SW480 (cell line): ENCODE results near the gene MARS1.
"Not testable (repeated sequence)": the region's sequence is repeated elsewhere in the genome, so short reads cannot be mapped to it uniquely, and the experiment has no call there.

Experiments used
- DNase-seq: peaks from one replicate; pipeline ENCODE4 v3.0.0-alpha.2; 2016; ENCODE audit warnings: low spot score

Gene MARS1

DNA sequence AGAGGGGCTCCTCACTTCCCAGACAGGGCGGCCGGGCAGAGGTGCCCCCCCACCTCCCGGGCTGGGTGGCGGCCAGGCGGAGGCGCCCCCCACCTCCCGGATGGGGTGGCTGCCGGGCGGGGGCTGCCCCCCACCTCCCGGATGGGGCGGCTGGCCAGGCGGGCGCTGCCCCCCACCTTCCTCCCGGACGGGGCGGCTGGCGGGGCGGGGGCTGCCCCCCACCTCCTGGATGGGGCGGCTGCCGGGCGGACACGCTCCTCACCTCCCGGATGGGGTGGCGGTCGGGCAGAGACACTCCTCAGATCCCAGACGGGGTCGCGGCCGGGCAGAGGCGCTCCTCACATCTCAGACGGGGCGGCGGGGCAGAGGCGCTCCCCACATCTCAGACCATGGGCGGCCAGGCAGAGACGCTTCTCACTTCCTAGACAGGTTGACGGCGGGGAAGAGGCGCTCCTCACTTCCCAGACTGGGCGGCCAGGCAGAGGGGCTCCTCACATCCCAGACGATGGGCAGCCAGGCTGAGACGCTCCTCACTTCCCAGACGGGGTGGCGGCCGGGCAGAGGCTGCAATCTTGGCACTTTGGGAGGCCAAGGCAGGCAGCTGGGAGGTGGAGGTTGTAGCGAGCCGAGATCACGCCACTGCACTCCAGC is 7.3 kb downstream of the MARS1 start:
- DNase-seq: not testable (repeated sequence)

DNA sequence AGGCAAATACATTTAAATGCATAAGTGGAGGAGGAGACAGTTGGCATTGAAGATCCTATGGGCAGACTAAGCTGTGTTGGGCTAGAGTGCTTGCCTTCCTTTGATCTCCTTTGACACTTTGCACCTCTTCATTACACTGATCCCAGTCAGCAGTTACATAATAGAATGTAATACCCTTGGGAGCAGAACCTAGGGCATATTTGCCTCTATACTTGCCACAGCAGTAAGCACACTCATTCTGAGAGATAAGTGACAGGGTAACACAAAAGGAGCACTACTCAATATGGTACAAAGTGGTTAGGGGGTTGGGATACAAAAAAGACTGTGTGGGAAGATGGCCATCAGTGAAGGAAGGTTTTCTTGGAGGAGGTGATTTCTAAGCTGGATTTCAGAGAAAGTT is 9.0 kb downstream of the MARS1 start:
- DNase-seq: no peak

DNA sequence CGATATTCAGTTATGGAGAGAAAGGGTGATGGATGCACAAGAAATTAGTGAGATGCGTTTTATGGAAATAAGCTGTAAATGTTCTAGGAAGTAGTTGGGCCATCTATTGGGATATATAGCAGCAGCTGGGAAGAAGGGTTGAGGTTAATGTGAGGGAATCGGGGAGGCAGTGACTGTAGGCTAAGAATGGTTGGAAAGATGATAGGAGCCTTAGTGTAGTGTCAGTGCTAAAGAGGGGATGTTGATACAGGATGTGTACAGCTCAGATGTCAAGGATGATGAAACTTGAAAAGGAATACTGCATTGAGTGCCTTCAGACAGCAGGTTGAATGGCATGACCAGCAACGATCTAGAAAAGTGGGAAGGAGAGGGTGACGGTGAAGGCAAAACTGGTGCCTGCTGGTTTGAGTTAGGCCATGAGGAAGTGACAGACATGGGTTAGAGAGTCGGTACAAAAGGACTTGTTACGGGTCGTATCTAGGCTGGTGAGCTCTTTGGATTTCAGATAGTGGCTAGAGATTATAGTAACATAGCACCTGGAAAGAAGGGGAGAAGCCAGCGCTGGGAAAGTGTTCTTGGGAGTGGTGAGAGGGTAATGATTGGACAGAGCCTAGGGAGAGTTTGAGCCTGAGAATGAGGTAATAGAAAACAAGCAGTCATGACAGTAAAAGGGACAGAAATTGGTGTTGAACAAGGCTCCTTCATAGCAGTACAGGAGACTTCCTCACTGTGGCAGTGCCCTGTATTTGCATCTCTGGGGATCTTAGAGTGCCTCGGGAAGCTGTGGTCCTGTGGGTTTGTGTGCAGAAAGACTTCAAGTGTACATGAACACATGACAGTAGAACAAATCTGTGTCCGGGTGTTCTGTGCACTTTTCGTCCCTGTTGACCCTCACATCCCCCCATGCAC is 9.6 kb downstream of the MARS1 start:
- DNase-seq: no peak

DNA sequence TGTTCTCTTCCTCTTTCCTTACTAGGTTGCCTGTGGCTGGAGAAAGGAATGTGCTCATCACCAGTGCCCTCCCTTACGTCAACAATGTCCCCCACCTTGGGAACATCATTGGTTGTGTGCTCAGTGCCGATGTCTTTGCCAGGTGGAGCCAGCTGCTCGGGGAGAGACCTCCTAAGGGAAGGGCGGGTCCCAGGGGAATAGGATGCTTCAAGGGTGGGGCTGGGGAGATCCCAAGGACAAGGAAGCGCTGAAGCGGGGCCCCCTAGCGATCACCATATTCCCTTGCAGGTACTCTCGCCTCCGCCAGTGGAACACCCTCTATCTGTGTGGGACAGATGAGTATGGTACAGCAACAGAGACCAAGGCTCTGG is 10.2 kb downstream of the MARS1 start:
- DNase-seq: no peak

DNA sequence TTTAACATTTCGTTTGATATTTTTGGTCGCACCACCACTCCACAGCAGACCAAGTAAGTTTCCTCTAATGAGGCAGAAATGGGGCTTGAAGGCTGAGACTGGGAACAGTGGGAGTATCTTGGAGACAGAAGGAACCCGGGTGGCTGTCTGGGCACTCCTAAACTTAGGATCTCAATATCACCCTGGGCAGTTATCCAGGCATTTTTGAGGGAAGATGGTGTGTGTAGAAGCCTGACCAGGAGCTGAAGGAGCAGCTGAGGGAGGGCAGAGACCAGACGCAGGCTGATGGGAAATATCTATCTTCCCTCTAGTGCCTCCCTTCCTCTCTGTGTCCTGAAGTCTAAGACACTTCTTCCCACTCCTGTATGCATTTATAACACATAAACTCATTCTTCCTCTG is 10.7 kb downstream of the MARS1 start:
- DNase-seq: no peak

DNA sequence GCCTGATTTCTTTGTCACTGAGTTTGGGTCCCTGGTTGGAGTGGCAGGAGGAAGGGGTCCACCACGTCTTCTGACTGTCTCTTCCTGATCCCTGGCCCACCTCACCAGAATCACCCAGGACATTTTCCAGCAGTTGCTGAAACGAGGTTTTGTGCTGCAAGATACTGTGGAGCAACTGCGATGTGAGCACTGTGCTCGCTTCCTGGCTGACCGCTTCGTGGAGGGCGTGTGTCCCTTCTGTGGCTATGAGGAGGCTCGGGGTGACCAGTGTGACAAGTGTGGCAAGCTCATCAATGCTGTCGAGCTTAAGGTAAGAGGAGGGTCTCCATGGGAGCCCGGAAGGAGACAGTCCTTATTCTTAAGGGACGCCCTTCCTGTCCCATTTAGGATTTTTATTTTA is 12.3 kb downstream of the MARS1 start:
- DNase-seq: no peak

DNA sequence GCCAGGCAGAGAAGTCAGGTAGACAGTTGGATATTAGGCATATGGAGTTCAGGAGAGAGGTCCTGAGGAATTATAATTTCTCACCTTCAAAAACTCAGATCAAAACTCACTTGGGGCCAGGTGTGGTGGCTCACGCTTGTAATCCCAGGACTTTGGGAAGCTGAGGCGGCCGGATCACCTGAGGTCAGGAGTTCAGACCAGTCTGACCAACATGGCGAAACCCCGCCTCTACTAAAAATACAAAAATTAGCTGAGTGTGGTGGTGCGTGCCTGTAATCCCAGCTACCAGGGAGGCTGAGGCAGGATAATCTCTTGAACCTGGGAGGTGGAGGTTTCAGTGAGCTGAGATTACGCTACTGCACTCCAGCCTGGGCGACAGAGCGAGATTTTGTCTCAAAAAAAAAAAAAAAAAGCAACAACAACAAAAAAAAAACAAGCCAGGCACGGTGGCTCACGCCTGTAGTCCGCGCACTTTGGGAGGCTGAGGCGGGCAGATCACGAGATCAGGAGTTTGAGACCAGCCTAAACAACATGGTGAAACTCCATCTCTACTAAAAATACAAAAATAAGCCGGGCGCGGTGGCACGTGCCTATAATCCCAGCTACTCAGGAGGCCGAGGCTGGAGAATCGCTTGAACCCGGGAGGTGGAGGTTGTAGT is 14.6 kb downstream of the MARS1 start:
- DNase-seq: not testable (repeated sequence)

DNA sequence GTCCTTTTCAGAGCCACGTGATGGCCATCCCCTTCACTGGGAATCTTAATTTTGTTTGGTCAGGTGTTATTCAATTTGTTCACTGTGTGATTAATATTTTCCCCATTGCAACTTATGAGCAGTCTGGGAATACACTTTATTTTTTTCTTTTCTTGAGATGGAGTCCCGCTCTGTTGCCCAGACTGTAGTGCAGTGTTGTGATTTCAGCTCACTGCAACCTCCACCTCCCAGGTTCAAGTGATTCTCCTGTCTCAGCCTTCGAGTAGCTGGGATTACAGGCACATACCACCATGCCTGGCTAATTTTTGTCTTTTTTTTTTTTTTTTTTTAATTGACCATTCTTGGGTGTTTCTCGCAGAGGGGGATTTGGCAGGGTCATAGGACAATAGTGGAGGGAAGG is 18.7 kb downstream of the MARS1 start:
- DNase-seq: not testable (repeated sequence)

DNA sequence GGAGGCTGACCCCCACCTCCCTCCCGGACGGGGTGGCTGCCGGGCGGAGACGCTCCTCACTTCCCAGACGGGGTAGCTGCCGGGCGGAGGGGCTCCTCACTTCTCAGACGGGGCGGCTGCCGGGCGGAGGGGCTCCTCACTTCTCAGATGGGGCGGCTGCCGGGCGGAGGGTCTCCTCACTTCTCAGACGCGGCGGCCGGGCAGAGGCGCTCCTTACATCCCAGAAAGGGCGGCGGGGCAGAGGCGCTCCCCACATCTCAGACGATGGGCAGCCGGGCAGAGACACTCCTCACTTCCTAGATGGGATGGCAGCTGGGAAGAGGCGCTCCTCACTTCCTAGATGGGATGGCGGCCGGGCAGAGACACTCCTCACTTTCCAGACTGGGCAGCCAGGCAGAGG is 19.9 kb downstream of the MARS1 start:
- DNase-seq: not testable (repeated sequence)

DNA sequence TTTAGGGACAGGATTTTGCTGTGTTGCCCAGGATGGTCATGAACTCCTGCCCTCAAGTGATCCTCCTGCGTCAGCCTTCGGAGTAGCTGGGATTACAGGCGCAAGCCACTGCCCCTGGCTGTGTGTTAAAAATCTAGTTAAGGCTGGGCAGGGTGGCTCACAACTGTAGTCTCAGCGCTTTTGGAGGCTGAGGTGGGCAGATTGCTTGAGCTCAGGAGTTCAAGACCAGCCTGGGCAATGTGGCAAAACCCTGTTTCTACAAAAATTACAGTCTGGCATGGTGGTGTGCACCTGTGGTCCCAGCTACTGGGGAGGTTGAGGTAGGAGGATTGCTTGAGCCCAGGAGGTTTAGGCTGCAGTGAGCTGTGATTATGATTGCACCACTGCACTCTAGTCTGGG is 23.3 kb downstream of the MARS1 start:
- no peak for DNase-seq

DNA sequence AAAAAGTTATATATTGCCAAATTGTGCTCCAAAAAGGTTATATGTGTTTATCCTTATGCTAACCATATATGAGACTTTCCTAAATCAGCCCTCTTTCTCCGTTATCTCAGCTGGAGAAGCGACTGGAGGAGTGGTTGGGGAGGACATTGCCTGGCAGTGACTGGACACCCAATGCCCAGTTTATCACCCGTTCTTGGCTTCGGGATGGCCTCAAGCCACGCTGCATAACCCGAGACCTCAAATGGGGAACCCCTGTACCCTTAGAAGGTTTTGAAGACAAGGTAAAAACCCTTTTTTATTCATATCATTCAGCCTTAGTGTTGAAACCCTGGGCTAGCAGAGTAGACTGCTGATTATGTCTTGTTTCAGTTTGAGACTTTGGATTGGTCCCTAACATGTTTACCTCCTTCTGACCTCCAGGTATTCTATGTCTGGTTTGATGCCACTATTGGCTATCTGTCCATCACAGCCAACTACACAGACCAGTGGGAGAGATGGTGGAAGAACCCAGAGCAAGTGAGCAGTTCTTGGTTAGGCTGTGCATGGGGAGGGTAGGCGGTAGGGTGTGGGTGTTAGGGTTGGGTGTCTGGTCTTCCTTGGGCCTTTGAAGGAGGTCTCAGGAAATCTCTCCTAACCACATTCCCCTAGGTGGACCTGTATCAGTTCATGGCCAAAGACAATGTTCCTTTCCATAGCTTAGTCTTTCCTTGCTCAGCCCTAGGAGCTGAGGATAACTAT is 23.9 kb downstream of the MARS1 start:
- no peak for DNase-seq

DNA sequence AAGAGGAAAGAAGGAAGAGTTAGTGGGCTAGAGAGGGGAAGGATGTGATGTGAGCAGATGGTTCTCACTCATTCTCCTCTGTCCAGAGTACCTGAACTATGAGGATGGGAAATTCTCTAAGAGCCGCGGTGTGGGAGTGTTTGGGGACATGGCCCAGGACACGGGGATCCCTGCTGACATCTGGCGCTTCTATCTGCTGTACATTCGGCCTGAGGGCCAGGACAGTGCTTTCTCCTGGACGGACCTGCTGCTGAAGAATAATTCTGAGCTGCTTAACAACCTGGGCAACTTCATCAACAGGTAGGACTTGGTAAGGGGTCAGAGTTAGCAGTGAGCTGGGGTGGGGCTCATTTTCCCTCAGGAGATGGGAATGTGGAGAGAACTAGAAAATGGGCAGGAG is 24.8 kb downstream of the MARS1 start:
- DNase-seq: no peak

DNA sequence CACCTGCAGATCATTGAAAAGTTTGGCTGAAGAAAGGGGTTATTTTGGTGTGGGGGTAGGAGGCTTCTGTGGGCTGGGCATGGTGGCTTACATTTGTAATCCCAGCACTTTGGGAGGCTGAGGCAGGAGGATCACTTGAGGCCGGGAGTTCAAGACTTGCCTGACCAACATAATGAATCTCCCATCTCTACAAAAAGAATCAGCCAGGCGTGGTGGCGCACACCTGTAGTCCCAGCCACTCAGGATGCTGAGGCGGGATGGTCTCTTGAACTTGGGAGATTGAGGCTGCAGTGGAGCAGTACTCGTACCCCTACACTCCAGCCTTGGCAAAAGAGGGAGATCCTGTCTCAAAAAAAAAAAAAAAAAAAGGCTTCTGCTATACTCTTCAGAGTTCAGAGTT is 25.4 kb downstream of the MARS1 start:
- no peak for DNase-seq

DNA sequence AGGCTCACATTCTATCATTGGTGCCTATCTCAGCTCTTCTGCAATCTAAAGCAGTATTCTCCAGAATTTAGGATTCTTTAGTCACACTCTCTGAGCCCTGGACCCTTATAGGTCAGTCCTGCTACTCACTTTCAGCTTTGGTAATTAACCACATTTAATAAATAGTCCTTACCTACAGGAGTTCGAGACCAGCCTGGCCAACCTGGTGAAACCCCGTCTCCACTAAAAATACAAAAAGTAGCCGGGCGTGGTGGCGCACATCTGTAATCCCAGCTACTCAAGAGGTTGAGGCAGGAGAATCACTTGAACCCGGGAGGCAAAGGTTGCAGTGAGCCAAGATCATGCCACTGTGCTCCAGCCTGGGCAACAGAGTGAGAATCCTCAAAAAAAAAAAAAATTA is 25.8 kb downstream of the MARS1 start:
- DNase-seq: not testable (repeated sequence)

DNA sequence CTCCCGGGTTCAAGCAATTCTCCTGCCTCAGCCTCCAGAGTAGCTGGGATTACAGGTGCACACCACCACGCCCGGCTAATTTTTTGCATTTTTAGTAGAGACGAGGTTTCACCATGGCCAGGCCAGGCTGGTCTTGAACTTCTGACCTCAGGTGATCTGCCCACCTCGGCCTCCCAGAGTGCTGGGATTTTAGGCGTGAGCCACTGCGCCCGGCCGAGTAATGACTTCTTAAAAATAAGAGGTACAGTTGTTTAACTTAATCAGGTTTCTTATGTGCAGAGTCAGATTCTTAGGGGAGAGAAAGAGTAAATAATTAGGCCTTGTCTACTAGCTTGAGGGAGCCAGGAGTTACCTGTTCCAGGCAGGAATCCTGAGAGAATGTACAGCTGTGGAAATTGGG is 26.4 kb downstream of the MARS1 start:
- DNase-seq: not testable (repeated sequence)

DNA sequence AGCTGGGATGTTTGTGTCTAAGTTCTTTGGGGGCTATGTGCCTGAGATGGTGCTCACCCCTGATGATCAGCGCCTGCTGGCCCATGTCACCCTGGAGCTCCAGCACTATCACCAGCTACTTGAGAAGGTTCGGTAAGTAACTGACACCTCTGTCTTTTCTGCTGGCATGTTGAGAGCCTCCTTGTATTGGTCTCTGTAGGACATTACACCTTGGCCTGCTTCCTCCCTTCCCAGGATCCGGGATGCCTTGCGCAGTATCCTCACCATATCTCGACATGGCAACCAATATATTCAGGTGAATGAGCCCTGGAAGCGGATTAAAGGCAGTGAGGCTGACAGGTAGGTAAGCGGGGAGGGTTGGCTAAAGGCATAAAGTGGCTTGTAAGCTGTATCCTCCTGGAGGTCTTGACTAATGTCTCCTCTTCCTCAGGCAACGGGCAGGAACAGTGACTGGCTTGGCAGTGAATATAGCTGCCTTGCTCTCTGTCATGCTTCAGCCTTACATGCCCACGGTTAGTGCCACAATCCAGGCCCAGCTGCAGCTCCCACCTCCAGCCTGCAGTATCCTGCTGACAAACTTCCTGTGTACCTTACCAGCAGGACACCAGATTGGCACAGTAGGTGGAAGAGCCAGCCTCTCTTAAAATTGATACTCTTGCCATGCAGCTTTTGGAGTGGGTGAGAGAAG is 27.0 kb downstream of the MARS1 start:
- no peak for DNase-seq

DNA sequence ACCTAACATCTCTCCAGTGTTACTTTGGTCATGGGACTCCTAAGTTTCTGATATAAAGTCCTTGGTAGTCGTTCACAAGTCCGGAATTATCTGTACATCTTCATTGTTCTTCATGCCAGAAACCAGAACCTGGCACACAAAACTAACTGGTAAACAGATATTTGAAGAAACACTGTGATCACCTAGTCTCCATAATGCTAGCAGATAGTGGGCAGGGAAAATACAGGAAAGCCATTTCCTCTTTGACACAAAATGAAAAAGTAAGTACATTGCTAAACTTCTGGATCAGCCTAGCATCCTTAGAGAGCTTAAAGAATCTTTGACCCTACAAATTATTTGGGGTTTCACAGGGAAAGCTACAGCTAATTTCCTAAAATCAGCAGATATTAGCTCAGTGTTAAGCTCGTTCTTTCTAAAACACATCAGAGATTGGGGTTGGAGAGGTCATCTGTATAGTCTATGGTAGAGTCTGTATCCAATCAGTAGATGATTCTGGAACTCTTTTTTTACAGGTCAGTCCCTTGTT is 27.6 kb downstream of the MARS1 start:
- DNase-seq: no peak

DNA sequence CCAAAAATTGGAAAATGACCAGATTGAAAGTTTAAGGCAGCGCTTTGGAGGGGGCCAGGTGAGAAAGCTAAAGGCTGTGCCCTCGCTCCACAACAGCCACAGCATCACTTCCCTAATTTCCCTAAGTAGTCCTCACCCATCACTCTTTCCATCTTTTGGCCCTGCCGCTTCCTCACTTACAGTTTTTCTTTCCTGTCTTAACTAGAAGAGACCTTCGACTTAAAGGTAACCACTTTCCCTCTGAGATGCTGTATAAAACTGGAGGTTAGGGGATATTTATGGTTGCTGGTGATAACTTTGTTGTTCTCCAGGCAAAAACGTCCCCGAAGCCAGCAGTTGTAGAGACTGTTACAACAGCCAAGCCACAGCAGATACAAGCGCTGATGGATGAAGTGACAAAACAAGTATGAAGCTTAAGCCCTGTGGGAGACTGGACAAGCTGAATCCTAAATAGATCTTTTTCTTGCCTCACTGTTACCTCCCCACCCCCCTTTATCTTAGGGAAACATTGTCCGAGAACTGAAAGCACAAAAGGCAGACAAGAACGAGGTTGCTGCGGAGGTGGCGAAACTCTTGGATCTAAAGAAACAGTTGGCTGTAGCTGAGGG is 28.2 kb downstream of the MARS1 start:
- no peak for DNase-seq

DNA sequence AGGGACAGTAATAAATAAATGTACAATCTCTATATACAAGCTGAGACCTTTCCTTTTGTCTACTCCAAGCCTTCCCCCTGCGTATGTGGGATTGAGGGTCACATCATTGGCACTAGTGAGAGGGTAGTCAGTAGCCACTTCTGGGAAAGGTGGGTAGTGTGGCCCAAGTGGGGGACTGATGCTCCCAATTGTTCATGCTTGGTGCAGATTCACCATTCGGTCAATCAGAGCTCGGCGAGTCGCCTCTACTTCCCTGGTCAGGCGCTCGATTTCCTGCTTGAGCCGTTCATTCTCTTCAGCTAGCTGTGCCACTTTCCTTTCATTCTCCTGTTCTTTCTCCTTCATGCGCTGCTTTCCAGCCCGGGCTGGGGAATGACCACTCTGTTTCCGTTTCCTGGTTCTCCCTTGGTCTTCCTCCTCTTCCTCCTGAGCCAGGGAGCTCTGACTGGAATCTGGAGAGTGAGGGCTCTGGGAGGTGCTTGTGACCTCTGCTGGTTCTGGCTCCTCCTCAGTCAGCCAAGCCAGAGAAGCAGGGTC is 28.8 kb downstream of the MARS1 start:
- no peak for DNase-seq

DNA sequence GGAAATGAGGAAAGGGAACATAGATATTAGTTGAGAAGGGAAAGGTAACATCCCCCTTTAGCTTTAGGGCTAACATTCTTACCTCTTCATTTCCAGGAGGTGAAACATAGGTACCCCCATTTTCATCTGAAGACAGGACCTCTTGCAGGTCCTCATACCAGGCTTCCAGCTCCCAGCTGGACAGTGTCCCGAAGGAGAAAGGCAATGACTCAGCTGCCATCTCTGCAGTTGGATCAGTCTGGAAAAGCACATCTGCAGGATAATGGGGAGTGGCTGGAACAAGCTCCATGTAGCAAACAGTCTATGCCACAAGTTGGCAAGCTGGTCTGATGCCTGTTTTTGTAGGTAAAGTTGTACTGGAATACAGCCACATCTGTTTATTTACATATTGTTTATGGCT is 29.3 kb downstream of the MARS1 start:
- no peak for DNase-seq

DNA sequence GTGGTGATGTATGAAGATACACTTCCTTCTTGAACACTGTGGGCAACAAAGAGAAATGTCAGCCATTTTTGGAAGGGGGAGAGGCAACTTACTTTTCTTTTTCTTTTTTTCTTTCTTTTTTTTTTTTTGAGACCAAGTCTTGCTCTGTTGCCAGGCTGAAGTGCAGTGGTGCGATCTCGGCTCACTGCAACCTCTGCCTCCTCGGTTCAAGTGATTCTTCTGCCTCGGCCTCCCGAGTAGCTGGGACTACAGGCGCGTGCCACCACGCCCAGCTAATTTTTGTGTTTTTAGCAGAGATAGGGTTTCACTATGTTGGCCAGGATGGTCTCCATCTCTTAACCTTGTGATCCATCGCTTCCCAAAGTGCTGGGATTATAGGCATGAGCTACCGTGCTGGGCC is 29.9 kb downstream of the MARS1 start:
- not testable (repeated sequence) for DNase-seq
